Mesothelial cell of epicardium (in vitro differentiated cells): ENCODE data around the gene PARP4. TPM values are rescaled to one million over a fixed set of nuclear protein-coding genes. Genes with fewer than 3 reads are reported as not detected.
"Not testable (repeated sequence)": the region's sequence is repeated elsewhere in the genome, so short reads cannot be mapped to it uniquely, and the experiment has no call there.

Source experiments
- DNase-seq, 2 experiments: peaks; one replicate each; pipeline ENCODE4 v3.0.0; 2021; ENCODE audit warnings: low spot score in 2 of 2; ENCODE audit not compliant: unreplicated experiment in 2 of 2
- H3K27ac Mint-ChIP-seq: 2 replicates; pipeline ENCODE4 v1.8.0; 2021; ENCODE audit warnings: mixed read lengths
- H3K27me3 Mint-ChIP-seq: 2 replicates; pipeline ENCODE4 v1.8.0; 2021; ENCODE audit warnings: low read depth, mixed read lengths
- H3K36me3 Mint-ChIP-seq: 2 replicates; pipeline ENCODE4 v1.8.0; 2021; ENCODE audit warnings: mixed read lengths
- H3K4me1 Mint-ChIP-seq: 2 replicates; pipeline ENCODE4 v1.8.0; 2021; ENCODE audit warnings: mixed read lengths
- H3K4me3 Mint-ChIP-seq: 2 replicates; pipeline ENCODE4 v1.8.0; 2021; ENCODE audit warnings: mild to moderate bottlenecking, moderate library complexity, mixed read lengths
- H3K9me3 Mint-ChIP-seq: 2 replicates; pipeline ENCODE4 v1.8.0; 2021; ENCODE audit warnings: mixed read lengths
- CTCF ChIP-seq: fragments of 200-600 bp; sonication (generic); IDR thresholded peaks from one replicate; pipeline ENCODE4 v1.5.0; 2021; ENCODE audit warnings: antibody characterized with exemption; ENCODE audit not compliant: unreplicated experiment
- total RNA-seq: library from RNA; stranded (reverse); gene quantifications from 3 replicates; pipeline ENCODE4 v1.2.1, GENCODE V29; 2021

The PARP4 gene
- total RNA-seq, 1 donor from 2014 or later: 44.2 TPM

- no peaks in the 10 kb centered on the region for H3K27me3 Mint-ChIP-seq
- no peaks in the 10 kb centered on the region for H3K4me1 Mint-ChIP-seq
- H3K27ac Mint-ChIP-seq: no peak overlapping the region
- H3K36me3 Mint-ChIP-seq: no peaks in the 10 kb centered on the region
- H3K9me3 Mint-ChIP-seq: no peaks in the 10 kb centered on the region
- no peak for DNase-seq
- TF ChIP-seq CTCF: no peak
- no peak overlapping the region for H3K4me3 Mint-ChIP-seq
Measured at GRCh38 chr13:24385902-24386301, 126.7 kb downstream of the PARP4 start.

GRCh38 chr13:24384946-24385345, 127.6 kb downstream of the PARP4 start:
- H3K9me3 Mint-ChIP-seq, H3K4me3 Mint-ChIP-seq, DNase-seq, H3K36me3 Mint-ChIP-seq, H3K4me1 Mint-ChIP-seq, H3K27me3 Mint-ChIP-seq, H3K27ac Mint-ChIP-seq: not testable (repeated sequence)

GRCh38 chr13:24384091-24384490, 128.5 kb downstream of the PARP4 start:
- not testable (repeated sequence) for H3K36me3 Mint-ChIP-seq, H3K4me3 Mint-ChIP-seq, H3K27me3 Mint-ChIP-seq, H3K9me3 Mint-ChIP-seq, H3K4me1 Mint-ChIP-seq, H3K27ac Mint-ChIP-seq, DNase-seq

- no peaks in the 10 kb centered on the region for H3K9me3 Mint-ChIP-seq
- no peak for DNase-seq
Measured at GRCh38 chr13:24381541-24382265, 130.9 kb downstream of the PARP4 start.

GRCh38 chr13:24380881-24381280, 131.7 kb downstream of the PARP4 start:
- H3K27me3 Mint-ChIP-seq: peaks cover 19% of the 10 kb centered on the region
- not testable (repeated sequence) for H3K4me1 Mint-ChIP-seq, H3K9me3 Mint-ChIP-seq, DNase-seq, H3K4me3 Mint-ChIP-seq, H3K27ac Mint-ChIP-seq, H3K36me3 Mint-ChIP-seq

More at GRCh38 chr13:24381541-24382265, 130.9 kb downstream of the PARP4 start:
- no peak for TF ChIP-seq CTCF
- Mint-ChIP-seq H3K4me1 (no peaks in the 10 kb centered on the region), H3K4me3 (no peak overlapping the region), H3K27me3 (peaks cover 19% of the 10 kb centered on the region), H3K36me3 (no peaks in the 10 kb centered on the region), H3K27ac (no peak overlapping the region)

- not testable (repeated sequence) for DNase-seq, H3K9me3 Mint-ChIP-seq, H3K4me1 Mint-ChIP-seq, H3K36me3 Mint-ChIP-seq, H3K27ac Mint-ChIP-seq, H3K4me3 Mint-ChIP-seq
- peaks cover 19% of the 10 kb centered on the region for H3K27me3 Mint-ChIP-seq
Measured at GRCh38 chr13:24380227-24380626, 132.4 kb downstream of the PARP4 start.

GRCh38 chr13:24371273-24371672, 141.3 kb downstream of the PARP4 start:
- H3K4me1 Mint-ChIP-seq, DNase-seq, H3K27me3 Mint-ChIP-seq, H3K4me3 Mint-ChIP-seq, H3K36me3 Mint-ChIP-seq, H3K27ac Mint-ChIP-seq: not testable (repeated sequence)
- peaks cover 13% of the 10 kb centered on the region for H3K9me3 Mint-ChIP-seq

Other genes with a start within 250 kb of the PARP4 start
- not detected in 3 replicates for gene C1QTNF9, start 203.2 kb downstream of the PARP4 start, total RNA-seq
- 0.80 to 1.3 TPM (median 1.1 TPM) in 3 replicates for gene ATP12A, start 167.6 kb upstream of the PARP4 start, total RNA-seq